GM18520 (cell line): ENCODE measurements around the gene MLEC.
"Not testable (repeated sequence)": the region's sequence is repeated elsewhere in the genome, so short reads cannot be mapped to it uniquely, and the experiment has no call there.

Experiments used
- ATAC-seq: cut with Tn5 transposase; IDR thresholded peaks from one replicate; pipeline ENCODE4 v1.9.1; 2021; ENCODE audit not compliant: unreplicated experiment

The MLEC gene

GRCh38 chr12:120720234-120720986, 33.5 kb downstream of the MLEC start:
- ATAC-seq = no peak

- ATAC-seq = no peak
These were observed 34.2 kb downstream of the MLEC start for GRCh38 chr12:120720987-120721801.

GRCh38 chr12:120721866-120722265, 34.9 kb downstream of the MLEC start:
- ATAC-seq = no peak

GRCh38 chr12:120722784-120723183, 35.8 kb downstream of the MLEC start:
- no peak for ATAC-seq

DNA sequence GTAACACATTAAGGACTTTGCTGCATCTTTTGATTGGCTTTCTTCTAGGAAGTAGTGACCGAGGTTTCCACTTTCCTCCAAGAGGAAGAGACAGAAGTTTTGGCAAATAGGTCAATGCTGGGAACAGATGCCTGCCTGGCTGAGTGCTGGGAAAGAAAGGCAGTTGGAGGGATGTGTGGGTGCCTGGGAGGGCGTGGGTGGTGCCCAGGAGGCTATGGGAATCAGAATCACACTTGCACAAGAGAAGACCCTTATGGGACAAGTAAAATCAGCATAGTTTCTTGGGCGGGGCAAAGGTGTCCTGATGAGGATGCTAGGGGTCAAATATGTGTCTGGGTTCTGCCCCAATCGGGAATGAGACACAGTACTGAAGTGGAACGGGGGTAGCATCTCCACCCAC, 37.8 kb downstream of the MLEC start:
- ATAC-seq = no peak

DNA sequence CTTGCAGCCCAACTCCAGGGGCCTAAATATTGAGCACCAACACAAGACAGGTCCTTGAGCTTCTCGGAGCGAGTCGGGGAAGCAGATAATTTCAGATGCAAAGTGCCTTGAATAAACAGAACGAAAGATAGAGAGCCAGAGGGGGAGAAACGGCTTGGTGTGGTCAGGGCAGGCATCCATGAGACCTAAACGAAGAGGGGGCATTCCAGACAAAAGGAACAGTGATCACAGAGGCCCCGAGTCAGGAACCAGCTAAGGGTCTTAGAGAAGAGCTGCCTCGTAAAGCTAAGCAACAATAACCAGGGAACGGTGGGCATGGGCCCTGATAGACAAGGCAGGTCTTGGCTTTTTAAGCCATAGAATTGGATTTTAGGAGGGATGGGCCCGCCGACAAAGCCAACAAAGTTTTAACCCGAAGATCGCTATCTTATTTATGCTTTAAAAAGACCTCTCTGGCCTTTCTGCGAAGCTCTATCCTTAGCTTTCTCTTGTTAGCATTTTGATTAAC, 38.3 kb downstream of the MLEC start:
- ATAC-seq = no peak

DNA sequence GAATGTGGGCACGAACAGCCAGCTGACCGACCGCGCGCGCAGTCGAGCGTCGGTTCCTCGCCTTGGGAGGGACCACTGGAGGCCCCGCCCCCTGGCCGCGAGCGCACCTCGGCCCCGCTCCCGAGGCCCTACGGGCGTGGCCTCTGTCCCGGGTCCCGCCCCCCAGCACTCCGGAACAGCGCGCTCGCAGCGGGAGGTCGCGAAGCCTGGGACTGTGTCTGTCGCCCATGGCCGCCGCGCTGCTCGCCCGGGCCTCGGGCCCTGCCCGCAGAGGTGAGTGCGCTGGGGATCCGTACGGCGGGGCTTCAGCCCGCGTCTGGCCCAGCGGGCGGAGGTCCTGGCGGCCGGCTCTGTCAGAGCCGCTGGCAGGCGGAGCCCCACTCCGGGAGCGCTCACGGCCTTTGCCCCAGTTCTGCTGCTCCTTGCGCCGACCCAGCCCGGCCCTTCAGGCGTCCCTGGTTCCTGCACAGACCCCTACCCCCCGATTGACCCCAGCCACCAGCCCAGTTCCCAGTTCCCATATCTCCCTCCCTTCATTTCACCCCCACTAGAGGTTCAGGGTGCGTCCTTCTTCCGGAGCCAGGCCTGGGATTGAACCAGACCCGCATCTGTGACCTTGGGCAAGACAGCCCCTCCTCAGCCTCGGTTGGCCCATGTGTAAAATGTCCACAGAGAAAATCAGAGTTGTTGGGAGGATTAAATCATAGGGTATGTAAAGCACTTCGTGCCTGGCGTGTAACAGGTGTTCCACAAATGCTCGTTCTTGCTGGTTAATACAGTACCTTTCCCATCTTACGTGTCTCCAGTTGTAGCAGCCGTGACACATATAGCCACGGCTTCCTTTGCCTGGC, 38.9 kb downstream of the MLEC start, which contains the start of gene ACADS:
TSS of gene ACADS (plus strand) at position 168 of the 851 bp plus-strand sequence. CDS start at position 228, 60 bp downstream.
- peak; percentile 91 for ATAC-seq

GRCh38 chr12:120726510-120726793, 39.5 kb downstream of the MLEC start:
- no peak for ATAC-seq

DNA sequence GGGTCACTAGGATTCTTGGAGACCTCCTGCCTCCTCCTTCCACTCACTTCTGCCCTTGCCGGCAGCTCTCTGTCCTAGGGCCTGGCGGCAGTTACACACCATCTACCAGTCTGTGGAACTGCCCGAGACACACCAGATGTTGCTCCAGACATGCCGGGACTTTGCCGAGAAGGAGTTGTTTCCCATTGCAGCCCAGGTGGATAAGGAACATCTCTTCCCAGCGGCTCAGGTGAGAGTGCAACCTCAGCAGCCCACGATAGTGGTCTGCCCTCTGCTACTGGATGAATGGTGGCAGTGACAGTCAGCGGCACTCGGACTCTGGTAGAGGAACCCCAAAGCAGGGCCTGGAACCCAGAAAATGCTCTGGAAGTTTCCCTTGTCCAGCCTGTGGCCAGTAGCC, 40.0 kb downstream of the MLEC start:
- ATAC-seq = no peak

DNA sequence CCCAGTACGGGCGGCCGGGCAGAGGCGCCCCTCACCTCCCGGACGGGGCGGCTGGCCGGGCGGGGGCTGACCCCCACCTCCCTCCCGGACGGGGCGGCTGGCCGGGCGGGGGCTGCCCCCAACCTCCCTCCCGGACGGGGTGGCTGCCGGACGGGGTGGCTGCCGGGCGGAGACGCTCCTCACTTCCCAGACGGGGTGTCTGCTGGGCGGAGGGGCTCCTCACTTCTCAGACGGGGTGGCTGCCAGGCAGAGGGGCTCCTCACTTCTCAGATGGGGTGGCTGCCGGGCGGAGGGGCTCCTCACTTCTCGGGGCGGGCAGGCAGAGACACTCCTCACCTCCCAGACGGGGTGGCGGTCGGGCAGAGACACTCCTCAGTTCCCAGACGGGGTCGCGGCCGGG, 45.2 kb downstream of the MLEC start:
- ATAC-seq = not testable (repeated sequence)

DNA sequence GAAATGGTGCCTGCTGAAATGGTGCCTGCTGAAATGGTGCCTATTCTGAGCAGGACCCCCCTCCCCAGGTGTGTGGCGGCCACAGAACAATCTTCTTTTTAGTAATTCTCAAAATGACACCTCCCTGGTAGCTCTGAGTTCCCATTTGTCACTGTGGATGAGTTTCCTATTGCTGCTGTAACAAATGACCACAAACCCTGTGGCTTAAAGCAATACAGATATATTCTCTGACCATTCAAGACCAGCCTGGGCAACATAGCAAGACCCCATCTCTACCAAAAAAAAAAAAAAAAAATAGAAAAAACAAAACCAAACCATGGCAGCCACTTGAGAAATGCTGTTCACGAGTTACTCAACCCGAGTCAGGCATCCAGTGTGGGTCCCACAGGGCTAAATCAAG, 46.6 kb downstream of the MLEC start:
- no peak for ATAC-seq

- ATAC-seq = no peak
These were observed 47.3 kb downstream of the MLEC start for GRCh38 chr12:120734210-120734609.

GRCh38 chr12:120735181-120735580, 48.2 kb downstream of the MLEC start:
- ATAC-seq = no peak

- no peak for ATAC-seq
These were observed 49.7 kb downstream of the MLEC start for GRCh38 chr12:120736404-120737331.

GRCh38 chr12:120737557-120738251, 50.8 kb downstream of the MLEC start:
- no peak for ATAC-seq

- no peak for ATAC-seq
These were observed 51.5 kb downstream of the MLEC start for GRCh38 chr12:120738252-120739030.

- ATAC-seq = no peak
These were observed 52.2 kb downstream of the MLEC start for GRCh38 chr12:120739031-120739762.
